Lung (tissue), 12 donors: ENCODE measurements around the gene LCN10. TPM values are rescaled to one million over a fixed set of nuclear protein-coding genes. Genes with fewer than 3 reads are reported as not detected.

Experiments
- ATAC-seq: fragments of 200-7000 bp; cut with Tn5 transposase; one replicate; pipeline ENCODE4 v1.9.1; 2020; ENCODE audit warnings: moderate number of reproducible peaks; ENCODE audit not compliant: insufficient read depth, low FRiP score
- DNase-seq, 3 donors: peaks; one replicate each; pipeline ENCODE4 v3.0.0-alpha.2; 2013 to 2017
- H3K27ac ChIP-seq, 2 donors: one replicate each; pipeline ENCODE4 v1.5.1; 2013; ENCODE audit warnings: mild to moderate bottlenecking in 2 of 2, moderate library complexity in 2 of 2, control low read depth in 1 of 2, inconsistent platforms in 1 of 2, low read depth in 1 of 2, low read length in 1 of 2
- H3K27me3 ChIP-seq, 3 donors: one replicate each; pipeline ENCODE4 v1.5.1; 2013; ENCODE audit warnings: low read length in 2 of 3; ENCODE audit not compliant: control insufficient read depth in 3 of 3, insufficient read depth in 3 of 3
- H3K36me3 ChIP-seq, 4 donors: one replicate each; pipeline ENCODE4 v1.5.1; 2013; ENCODE audit warnings: low read length in 4 of 4, mild to moderate bottlenecking in 1 of 4, moderate library complexity in 1 of 4; ENCODE audit not compliant: control insufficient read depth in 4 of 4, insufficient read depth in 4 of 4
- H3K4me1 ChIP-seq, 5 donors: one replicate each; pipeline ENCODE4 v1.5.1; 2013; ENCODE audit warnings: low read length in 5 of 5, mild to moderate bottlenecking in 2 of 5, moderate library complexity in 1 of 5; ENCODE audit not compliant: control insufficient read depth in 5 of 5, insufficient read depth in 5 of 5
- H3K4me3 ChIP-seq: one replicate; pipeline ENCODE4 v1.5.1; 2013; ENCODE audit warnings: mild to moderate bottlenecking, control low read depth, moderate library complexity
- H3K9ac ChIP-seq, 2 donors: one replicate each; pipeline ENCODE4 v1.5.1; 2013; ENCODE audit warnings: low read length in 2 of 2, control low read depth in 1 of 2; ENCODE audit not compliant: insufficient read depth in 1 of 2
- H3K9me3 ChIP-seq, 4 donors: one replicate each; pipeline ENCODE4 v1.5.1; 2013; ENCODE audit warnings: low read length in 3 of 4, mild to moderate bottlenecking in 1 of 4, moderate library complexity in 1 of 4; ENCODE audit not compliant: control insufficient read depth in 4 of 4, insufficient read depth in 3 of 4
- CTCF ChIP-seq: IDR thresholded peaks from 2 replicates; pipeline ENCODE4 v1.5.1; 2012; ENCODE audit warnings: mild to moderate bottlenecking; ENCODE audit errors: control extremely low read depth, extremely low read depth
- WGBS, 2 donors: extraction: QIAGEN DNeasy Blood & Tissue Kit; methylation state at CpG; one replicate each; pipeline ENCODE4 v1.1.7; 2013; 5-methylcytosine and 5-hydroxymethylcytosine counted together
- polyA plus RNA-seq, 2 donors: library from polyadenylated mRNA; stranded (reverse); fragments of 200-250 nt; gene quantifications; one replicate each; pipeline ENCODE4 v1.2.1, GENCODE V29; 2013
- total RNA-seq, 2 donors: library from RNA; depleted of rRNA in 1 of 2; stranded (reverse); fragments of >200 nt in 1 of 2; gene quantifications; one replicate each; pipeline ENCODE4 v1.2.1, GENCODE V29; 2014 to 2021
- donor health status: control.
- donor health status: control.
- donor health status: Bipolar disorder and iron deficiency.
- donor health status: healthy.
- donor health status: DM: yes; HTN: yes; CAD: no.

LCN10 gene
- total and polyA plus RNA-seq, 4 donors, result 0.72 to 6.4 (median 4.7) TPM; not detected in 1

GRCh38 chr9:136746621-136747020, 3.9 kb upstream of the LCN10 start:
- ATAC-seq, result no peak
- Histone ChIP-seq H3K9me3 (peaks cover 0 to under 1% (median 0%) of the 10 kb centered on the region in 4 donors), H3K4me3 (no peak overlapping the region), H3K4me1 (peaks cover 0 to 6% (median under 1%) of the 10 kb centered on the region in 5 donors), H3K27me3 (peaks cover 0 to 4% (median 0%) of the 10 kb centered on the region in 3 donors), H3K9ac (no peak overlapping the region), H3K27ac (no peak overlapping the region), H3K36me3 (no peaks in the 10 kb centered on the region)
- 94 to 96% methylated on average over 17 to 18 of the region's 18 CpGs for WGBS, 2 donors
- no peak for TF ChIP-seq CTCF
- DNase-seq, result no peak

DNA sequence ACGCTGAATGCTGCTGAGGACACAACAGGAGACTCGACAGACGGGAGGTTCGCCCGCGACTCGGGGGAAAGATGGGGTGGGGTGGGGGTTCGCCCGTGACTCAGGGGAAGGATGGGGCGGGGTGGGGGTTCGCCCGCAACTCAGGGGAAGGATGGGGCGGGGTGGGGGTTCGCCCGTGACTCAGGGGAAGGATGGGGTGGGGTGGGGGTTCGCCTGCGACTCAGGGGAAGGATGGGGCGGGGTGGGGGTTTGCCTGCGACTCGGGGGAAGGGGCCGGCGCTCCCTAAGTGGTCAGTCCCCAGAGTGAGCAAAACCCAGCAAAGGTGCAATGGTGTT, 3.4 kb upstream of the LCN10 start:
- 52 to 65% methylated on average over 18 to 22 of the region's 22 CpGs for WGBS, 2 donors
- TF ChIP-seq CTCF, result no peak
- H3K27ac ChIP-seq, result no peak overlapping the region
- H3K4me1 ChIP-seq, result peaks cover 0 to 10% (median 6%) of the 10 kb centered on the region in 5 donors
- no peaks in the 10 kb centered on the region for H3K9me3 ChIP-seq
- DNase-seq (no peak), ATAC-seq (no peak)
- peaks cover 0 to 4% (median 2%) of the 10 kb centered on the region in 3 donors for H3K27me3 ChIP-seq
- H3K4me3 ChIP-seq, result no peak overlapping the region
- no peak overlapping the region for H3K9ac ChIP-seq
- H3K36me3 ChIP-seq, result no peaks in the 10 kb centered on the region

DNA sequence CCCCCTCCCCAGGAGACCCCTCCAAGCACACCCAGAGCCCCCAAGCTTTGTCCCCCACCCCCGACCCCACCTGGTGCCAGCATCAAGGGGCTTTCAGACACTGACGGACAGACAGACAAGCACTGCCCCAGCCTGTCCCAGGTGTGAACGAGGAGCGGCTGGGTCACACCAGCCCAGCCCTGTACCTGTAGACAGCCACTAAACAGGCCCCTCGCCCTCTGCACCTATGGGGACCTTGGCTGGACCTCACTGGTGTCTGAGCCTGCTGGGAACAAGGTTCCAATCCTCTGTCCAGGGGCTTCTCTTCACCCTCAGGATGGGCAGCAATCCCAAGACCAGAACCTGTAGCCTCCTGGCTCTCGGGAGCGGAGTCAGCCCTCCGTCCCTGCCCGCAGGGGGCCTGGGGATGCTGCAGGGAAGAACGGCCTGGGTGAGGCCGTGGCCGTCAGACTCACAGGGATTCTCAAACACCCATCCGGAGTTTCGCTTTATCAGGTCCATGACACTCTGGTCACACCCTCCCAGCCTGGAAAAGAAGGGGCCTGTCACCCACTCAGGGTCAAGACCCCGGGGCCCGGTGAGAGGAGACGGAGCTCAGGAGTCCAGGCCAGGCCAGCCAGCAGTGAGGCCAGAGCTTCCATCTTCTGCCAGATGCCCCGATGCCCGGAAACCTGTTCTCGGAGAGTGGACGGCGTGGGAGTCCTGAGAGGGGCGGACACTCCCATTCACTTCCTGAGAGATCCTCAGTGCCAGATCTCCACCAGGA, 2.8 kb upstream of the LCN10 start:
- H3K27ac ChIP-seq, result peak overlapping the region in 1 of 2 donors; percentile 34
- no peak for TF ChIP-seq CTCF

More for the DNA sequence above, 2.8 kb upstream of the LCN10 start:
- no peaks in the 10 kb centered on the region for H3K36me3 ChIP-seq
- peaks cover 0 to 4% (median 2%) of the 10 kb centered on the region in 3 donors for H3K27me3 ChIP-seq
- no peaks in the 10 kb centered on the region for H3K9me3 ChIP-seq
- no peak overlapping the region for H3K4me3 ChIP-seq
- ATAC-seq (no peak), DNase-seq (no peak)
- WGBS, 2 donors, result 72 to 89% methylated on average over 23 of the region's 23 CpGs
- peaks cover 0 to 15% (median 10%) of the 10 kb centered on the region in 5 donors for H3K4me1 ChIP-seq
- H3K9ac ChIP-seq, result no peak overlapping the region
